ENCODE measurements around the gene HNRNPAB. TPM values are rescaled to one million over a fixed set of nuclear protein-coding genes. Genes with fewer than 3 reads are reported as not detected.
"Not testable (repeated sequence)": the region's sequence is repeated elsewhere in the genome, so short reads cannot be mapped to it uniquely, and the experiment has no call there.

The HNRNPAB gene
- total RNA-seq, 2 experiments from 2014 or later, result 313 to 316 TPM

DNA sequence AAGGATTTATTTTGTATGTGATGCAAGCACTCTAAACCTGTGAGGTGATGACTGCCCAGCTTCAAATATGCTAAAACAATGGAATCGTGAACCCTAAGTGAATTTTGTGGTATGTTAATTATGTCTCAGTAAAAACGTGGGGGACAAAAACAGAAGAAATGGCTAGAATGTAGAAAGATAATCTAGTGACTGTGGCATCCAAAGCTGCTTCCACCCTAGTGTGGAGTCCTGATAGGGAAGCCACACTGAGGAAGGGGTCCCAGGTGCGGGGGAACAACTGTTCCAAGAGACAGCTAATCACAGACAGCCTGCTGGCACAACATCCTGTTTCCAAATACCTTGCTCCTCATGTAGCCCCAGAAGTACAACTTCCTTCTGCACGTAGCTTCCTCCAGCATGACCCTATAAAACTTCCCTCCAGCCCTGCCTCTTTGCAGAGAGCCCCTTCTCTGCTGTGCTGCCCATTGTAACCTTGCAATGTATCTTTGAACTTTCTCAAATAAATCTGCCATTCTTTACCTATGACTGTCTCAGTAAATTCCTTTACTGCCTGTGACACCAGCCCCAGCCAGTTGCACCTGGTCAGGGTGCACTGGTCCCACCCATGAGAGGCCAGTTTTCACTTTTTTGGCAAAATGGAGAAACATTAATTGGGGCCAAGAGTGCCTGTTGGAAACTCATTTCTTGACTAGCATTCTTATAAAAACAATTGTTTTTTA lies 22.0 kb upstream of the HNRNPAB start:
- no peaks in the 10 kb centered on the region for H3K9me3 Mint-ChIP-seq
- H3K36me3 Mint-ChIP-seq, result no peaks in the 10 kb centered on the region
- DNase-seq, result no peak
- peaks cover 4% of the 10 kb centered on the region for H3K4me1 Mint-ChIP-seq (ENCODE audit: low read depth)
- no peak overlapping the region for H3K27ac Mint-ChIP-seq
- intact Hi-C loops (cut with micrococcal nuclease), result no loop called here
- CTCF ChIA-PET, result interaction anchor here (1.3 kb wide), 1 partner anchor 107 kb away, joined by 7 read pairs; no protein-coding TSS in a partner anchor
- no peak overlapping the region for H3K4me3 Mint-ChIP-seq
- peaks cover 4% of the 10 kb centered on the region for H3K27me3 Mint-ChIP-seq
- POLR2A ChIA-PET, result no interaction called here

GRCh38 chr5:178186427-178186826 lies 17.9 kb upstream of the HNRNPAB start:
- Mint-ChIP-seq H3K4me1 (ENCODE audit: low read depth) (peaks cover 4% of the 10 kb centered on the region), H3K9me3 (no peaks in the 10 kb centered on the region), H3K4me3 (no peak overlapping the region), H3K27me3 (peaks cover 8% of the 10 kb centered on the region), H3K36me3 (no peaks in the 10 kb centered on the region), H3K27ac (no peak overlapping the region)
- CTCF ChIA-PET, result no interaction called here
- POLR2A ChIA-PET, result no interaction called here
- intact Hi-C loops (cut with micrococcal nuclease), result no loop called here
- DNase-seq, result no peak

- Mint-ChIP-seq H3K27me3 (peaks cover 8% of the 10 kb centered on the region), H3K36me3 (no peaks in the 10 kb centered on the region), H3K9me3 (no peaks in the 10 kb centered on the region), H3K27ac (no peak within 1 kb of the TSS), H3K4me1 (ENCODE audit: low read depth) (peaks cover 3% of the 10 kb centered on the region), H3K4me3 (no peak within 1 kb of the TSS)
- intact Hi-C loops (cut with micrococcal nuclease), result no loop called here
- POLR2A ChIA-PET, result no interaction called here
- no peak for DNase-seq
- CTCF ChIA-PET, result no interaction called here
Measured at GRCh38 chr5:178187014-178187413, 17.3 kb upstream of the HNRNPAB start, which contains the start of gene GMCL2. Gene GMCL2, minus strand, starts transcription at chr5:178187371. Its CDS starts 72 bp downstream, at chr5:178187299.

- Mint-ChIP-seq H3K4me3 (no peak overlapping the region), H3K27me3 (peaks cover 17% of the 10 kb centered on the region), H3K9me3 (no peaks in the 10 kb centered on the region), H3K27ac (no peak overlapping the region), H3K36me3 (no peaks in the 10 kb centered on the region), H3K4me1 (ENCODE audit: low read depth) (peaks cover 4% of the 10 kb centered on the region)
- ChIA-PET POLR2A (no interaction called here), CTCF (interaction anchor here (0.7 to 1.2 kb wide), 2 partner anchors 45 to 69 kb away, joined by 3 to 5 read pairs; no protein-coding TSS in a partner anchor)
- intact Hi-C loops (cut with micrococcal nuclease), result no loop called here
- no peak for DNase-seq
Measured at GRCh38 chr5:178189433-178189832, 14.9 kb upstream of the HNRNPAB start.

- intact Hi-C loops (cut with micrococcal nuclease), result no loop called here
- no peak overlapping the region for H3K27ac Mint-ChIP-seq
- no peaks in the 10 kb centered on the region for H3K36me3 Mint-ChIP-seq
- POLR2A ChIA-PET, result no interaction called here
- H3K9me3 Mint-ChIP-seq, result no peaks in the 10 kb centered on the region
- peaks cover 4% of the 10 kb centered on the region for H3K4me1 Mint-ChIP-seq (ENCODE audit: low read depth)
- DNase-seq, result no peak
- CTCF ChIA-PET, result no interaction called here
- no peak overlapping the region for H3K4me3 Mint-ChIP-seq
- H3K27me3 Mint-ChIP-seq, result peaks cover 17% of the 10 kb centered on the region
Measured at GRCh38 chr5:178191661-178192060, 12.7 kb upstream of the HNRNPAB start.

GRCh38 chr5:178192244-178192643 lies 12.1 kb upstream of the HNRNPAB start:
- POLR2A ChIA-PET, result no interaction called here
- Mint-ChIP-seq H3K4me1 (ENCODE audit: low read depth) (peaks cover 4% of the 10 kb centered on the region), H3K4me3 (no peak overlapping the region), H3K36me3 (no peaks in the 10 kb centered on the region), H3K27ac (no peak overlapping the region), H3K9me3 (no peaks in the 10 kb centered on the region), H3K27me3 (peaks cover 17% of the 10 kb centered on the region)
- CTCF ChIA-PET, result no interaction called here
- no peak for DNase-seq
- intact Hi-C loops (cut with micrococcal nuclease), result no loop called here

- Mint-ChIP-seq H3K4me1 (ENCODE audit: low read depth) (peaks cover 4% of the 10 kb centered on the region), H3K36me3 (no peaks in the 10 kb centered on the region), H3K4me3 (no peak overlapping the region), H3K9me3 (no peaks in the 10 kb centered on the region), H3K27ac (no peak overlapping the region), H3K27me3 (peaks cover 17% of the 10 kb centered on the region)
- ChIA-PET POLR2A (no interaction called here), CTCF (no interaction called here)
- DNase-seq, result no peak
- intact Hi-C loops (cut with micrococcal nuclease), result no loop called here
Measured at GRCh38 chr5:178192787-178193186, 11.5 kb upstream of the HNRNPAB start.

GRCh38 chr5:178193251-178193809 lies 11.0 kb upstream of the HNRNPAB start:
- POLR2A ChIA-PET, result no interaction called here

DNA sequence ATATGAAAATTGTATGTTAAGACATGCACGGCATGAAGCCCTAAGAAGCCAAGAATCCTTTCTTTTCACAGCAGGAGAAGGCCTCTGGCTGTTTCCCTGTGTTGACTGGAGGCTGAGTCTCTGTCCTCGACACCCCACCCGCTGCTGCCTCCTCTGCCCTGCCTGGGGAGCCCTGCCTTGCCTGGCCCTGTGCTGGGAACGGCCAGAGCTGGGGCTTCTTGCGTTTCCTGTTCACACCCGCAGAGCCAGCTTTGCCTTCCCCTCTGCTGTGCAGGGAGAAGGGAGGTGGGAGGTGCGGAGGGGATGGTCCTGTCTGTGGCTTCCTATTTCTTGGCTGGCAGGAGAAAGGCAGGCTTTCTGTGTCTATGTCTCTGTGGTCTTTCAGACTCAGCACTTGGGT lies 10.3 kb upstream of the HNRNPAB start:
- Mint-ChIP-seq H3K9me3 (no peaks in the 10 kb centered on the region), H3K27me3 (peaks cover 11% of the 10 kb centered on the region), H3K27ac (no peak overlapping the region), H3K36me3 (no peaks in the 10 kb centered on the region), H3K4me3 (no peak overlapping the region), H3K4me1 (ENCODE audit: low read depth) (peaks cover 4% of the 10 kb centered on the region)
- CTCF ChIA-PET, result no interaction called here
- intact Hi-C loops (cut with micrococcal nuclease), result no loop called here
- no peak for DNase-seq
- POLR2A ChIA-PET, result no interaction called here

More at GRCh38 chr5:178193251-178193809, 11.0 kb upstream of the HNRNPAB start:
- DNase-seq, result no peak
- Mint-ChIP-seq H3K27ac (no peak overlapping the region), H3K4me1 (ENCODE audit: low read depth) (peaks cover 4% of the 10 kb centered on the region), H3K27me3 (peaks cover 17% of the 10 kb centered on the region), H3K9me3 (no peaks in the 10 kb centered on the region), H3K4me3 (no peak overlapping the region), H3K36me3 (no peaks in the 10 kb centered on the region)
- CTCF ChIA-PET, result no interaction called here
- intact Hi-C loops (cut with micrococcal nuclease), result no loop called here

GRCh38 chr5:178196281-178196812 lies 8.0 kb upstream of the HNRNPAB start:
- H3K36me3 Mint-ChIP-seq, result no peaks in the 10 kb centered on the region
- peaks cover 9% of the 10 kb centered on the region for H3K27me3 Mint-ChIP-seq
- H3K27ac Mint-ChIP-seq, result no peak overlapping the region
- DNase-seq, result no peak
- H3K9me3 Mint-ChIP-seq, result no peaks in the 10 kb centered on the region
- peaks cover 4% of the 10 kb centered on the region for H3K4me1 Mint-ChIP-seq (ENCODE audit: low read depth)
- ChIA-PET POLR2A (no interaction called here), CTCF (interaction anchor here (1.0 kb wide), 1 partner anchor 39 kb away, joined by 3 read pairs; no protein-coding TSS in a partner anchor)
- H3K4me3 Mint-ChIP-seq, result no peak overlapping the region
- intact Hi-C loops (cut with micrococcal nuclease), result no loop called here

- Mint-ChIP-seq H3K27me3 (peaks cover 9% of the 10 kb centered on the region), H3K36me3 (no peaks in the 10 kb centered on the region), H3K4me1 (ENCODE audit: low read depth) (peaks cover 4% of the 10 kb centered on the region), H3K27ac (no peak overlapping the region), H3K9me3 (no peaks in the 10 kb centered on the region), H3K4me3 (no peak overlapping the region)
- no peak for DNase-seq
- intact Hi-C loops (cut with micrococcal nuclease), result no loop called here
- CTCF ChIA-PET, result interaction anchor here (1.0 kb wide), 1 partner anchor 40 kb away, joined by 3 read pairs; no protein-coding TSS in a partner anchor
- POLR2A ChIA-PET, result no interaction called here
Measured at GRCh38 chr5:178196986-178197385, 7.3 kb upstream of the HNRNPAB start.

GRCh38 chr5:178198151-178198550 lies 6.2 kb upstream of the HNRNPAB start:
- H3K9me3 Mint-ChIP-seq; intact Hi-C loops (cut with micrococcal nuclease); CTCF ChIA-PET; H3K27me3 Mint-ChIP-seq; DNase-seq; H3K4me1 Mint-ChIP-seq (ENCODE audit: low read depth); H3K27ac Mint-ChIP-seq; POLR2A ChIA-PET; H3K4me3 Mint-ChIP-seq; H3K36me3 Mint-ChIP-seq: not testable (repeated sequence)

GRCh38 chr5:178198706-178199105 lies 5.6 kb upstream of the HNRNPAB start:
- no peak overlapping the region for H3K27ac Mint-ChIP-seq
- ChIA-PET CTCF (no interaction called here), POLR2A (no interaction called here)
- no peak for DNase-seq
- no peaks in the 10 kb centered on the region for H3K4me1 Mint-ChIP-seq (ENCODE audit: low read depth)
- H3K36me3 Mint-ChIP-seq, result no peaks in the 10 kb centered on the region
- H3K4me3 Mint-ChIP-seq, result no peak overlapping the region
- intact Hi-C loops (cut with micrococcal nuclease), result no loop called here
- peaks cover 4% of the 10 kb centered on the region for H3K27me3 Mint-ChIP-seq
- H3K9me3 Mint-ChIP-seq, result no peaks in the 10 kb centered on the region

All from activated CD4-positive, alpha-beta memory T cell treated with anti-CD3 and anti-CD28 coated beads for 36 hours (primary cell).